Transverse colon (tissue), 3 donors: ENCODE measurements around the gene ACAT1.

Source experiments
- CTCF ChIP-seq, 5 experiments: fragments of 200-600 bp in 3 of 5; fragments of 450-650 bp in 2 of 5; sonication (generic) in 3 of 5; IDR thresholded peaks; 1 replicate in 2 of 5; 2 replicates in 3 of 5; pipeline ENCODE4 v1.5.1; 2016 to 2017; ENCODE audit warnings: antibody characterized with exemption in 5 of 5, inconsistent platforms in 3 of 5, mild to moderate bottlenecking in 2 of 5, moderate library complexity in 1 of 5
- EP300 ChIP-seq: sonication (generic); formaldehyde crosslinking; IDR thresholded peaks from one replicate; pipeline ENCODE4 v1.6.1; 2017; ENCODE audit warnings: antibody characterized with exemption, low read depth
- POLR2A ChIP-seq: fragments of 450-650 bp; IDR thresholded peaks from one replicate; pipeline ENCODE4 v1.6.1; 2016; ENCODE audit warnings: antibody characterized with exemption, mild to moderate bottlenecking, moderate library complexity

DNA sequence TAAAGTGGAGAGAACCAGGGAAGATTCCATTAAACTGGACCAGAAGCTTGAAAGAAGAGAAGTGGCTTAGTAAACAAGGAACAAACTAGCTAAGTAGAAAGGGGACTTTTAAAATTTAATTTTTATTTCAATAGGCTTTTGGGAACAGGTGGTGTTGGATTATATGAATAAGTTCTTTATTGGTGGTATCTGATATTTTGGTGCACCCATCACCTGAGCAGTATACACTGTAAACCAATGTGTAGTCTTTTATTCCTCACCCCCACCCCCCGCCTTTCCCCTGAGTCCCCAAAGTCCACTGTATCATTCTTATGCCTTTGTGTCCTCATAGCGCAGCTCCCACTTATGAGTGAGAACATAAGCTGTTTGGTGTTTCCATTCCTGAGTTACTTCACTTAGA is 7.4 kb downstream of the ACAT1 start:
- TF ChIP-seq CTCF (IDR thresholded peaks at IDR 0.05), result no peak
- TF ChIP-seq EP300, result no peak
- no peak for TF ChIP-seq POLR2A
